Colon (tissue), 2 donors: Measurements from ENCODE around the gene ATP7B.

Source experiments
- FAIRE-seq: peaks from 2 replicates; lab custom pipeline; 2012; peaks lifted over from hg19 to GRCh38; lab: Jason Lieb, UNC
- donor health status: control.
- donor health status: control.

Gene ATP7B

DNA sequence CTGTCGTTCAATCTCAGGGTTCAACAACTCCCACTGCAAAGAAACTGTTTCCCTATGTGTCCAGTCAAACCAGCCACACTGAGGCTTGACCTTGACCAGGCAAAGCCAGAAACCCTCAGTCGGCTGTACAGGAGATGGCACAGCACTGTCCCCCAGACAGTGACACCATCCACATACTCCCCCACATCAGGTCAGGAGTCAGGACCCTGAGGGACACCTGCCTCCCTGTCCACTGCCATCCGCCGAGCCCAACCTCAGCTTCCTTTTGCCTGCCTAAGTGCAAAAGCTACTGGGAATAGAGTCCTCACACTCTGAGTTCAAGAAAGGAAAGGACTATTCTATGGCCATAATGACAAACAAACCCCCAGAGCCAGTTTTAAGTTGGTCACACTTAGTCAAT is 66.8 kb downstream of the ATP7B start:
- FAIRE-seq, result no peak

DNA sequence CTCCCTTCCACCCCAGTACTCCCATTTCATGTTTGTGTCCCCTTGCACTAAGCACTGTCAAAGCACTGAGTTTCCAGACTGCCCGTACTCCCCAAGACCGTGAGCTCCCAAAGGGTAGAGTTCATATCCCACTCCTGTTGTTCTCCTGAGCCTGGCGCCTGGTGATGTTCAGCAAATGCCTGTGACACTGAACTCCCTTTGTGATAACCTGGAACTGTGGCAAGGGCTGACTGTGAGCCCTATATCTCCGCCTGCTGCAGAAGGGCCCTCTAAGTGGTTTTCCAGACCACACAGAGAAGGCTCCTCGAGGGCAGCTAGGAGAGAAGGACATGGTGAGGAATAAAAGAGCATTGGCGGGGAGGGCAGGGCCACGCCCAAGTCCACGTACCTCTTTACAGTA is 67.5 kb downstream of the ATP7B start:
- FAIRE-seq, result no peak

DNA sequence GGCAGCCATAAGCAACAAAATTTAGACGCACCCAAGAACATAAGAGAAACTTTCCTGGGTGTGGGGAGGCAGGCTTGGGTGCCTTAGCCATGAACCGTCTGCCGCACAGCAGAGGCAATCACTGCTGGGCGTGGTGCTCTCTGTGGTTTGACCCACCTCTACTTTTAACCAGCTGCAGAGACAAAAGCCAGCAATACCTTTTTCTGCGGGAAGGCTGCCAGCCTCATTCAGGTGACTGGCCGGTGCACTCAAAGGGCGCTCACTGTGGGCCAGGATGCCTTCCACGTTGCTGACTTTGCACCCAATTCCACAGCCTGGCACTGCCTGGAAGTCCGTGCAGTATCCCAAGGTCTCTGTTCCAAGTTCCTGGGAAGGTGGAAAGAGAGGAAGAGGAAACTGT is 69.1 kb downstream of the ATP7B start:
- FAIRE-seq, result no peak

DNA sequence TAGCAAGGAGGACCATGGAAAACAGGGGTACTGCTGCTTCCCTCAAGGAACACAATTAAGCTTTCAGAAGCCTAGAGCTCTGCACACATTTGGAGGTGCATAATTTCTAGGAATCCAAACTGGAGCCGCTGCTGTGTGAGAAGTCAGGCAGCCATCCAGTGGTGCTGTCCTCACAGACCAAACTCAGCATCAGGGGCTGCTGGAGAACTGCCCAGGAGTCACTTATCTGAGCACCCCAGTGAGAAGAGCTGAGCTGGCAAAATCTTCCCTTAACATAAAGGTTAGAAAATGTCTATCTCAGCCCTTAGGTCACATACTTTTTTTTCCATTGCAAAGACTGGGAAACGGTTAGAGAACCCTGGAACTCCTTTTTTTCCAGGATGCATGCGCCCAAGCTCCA is 72.8 kb downstream of the ATP7B start:
- FAIRE-seq, result no peak

DNA sequence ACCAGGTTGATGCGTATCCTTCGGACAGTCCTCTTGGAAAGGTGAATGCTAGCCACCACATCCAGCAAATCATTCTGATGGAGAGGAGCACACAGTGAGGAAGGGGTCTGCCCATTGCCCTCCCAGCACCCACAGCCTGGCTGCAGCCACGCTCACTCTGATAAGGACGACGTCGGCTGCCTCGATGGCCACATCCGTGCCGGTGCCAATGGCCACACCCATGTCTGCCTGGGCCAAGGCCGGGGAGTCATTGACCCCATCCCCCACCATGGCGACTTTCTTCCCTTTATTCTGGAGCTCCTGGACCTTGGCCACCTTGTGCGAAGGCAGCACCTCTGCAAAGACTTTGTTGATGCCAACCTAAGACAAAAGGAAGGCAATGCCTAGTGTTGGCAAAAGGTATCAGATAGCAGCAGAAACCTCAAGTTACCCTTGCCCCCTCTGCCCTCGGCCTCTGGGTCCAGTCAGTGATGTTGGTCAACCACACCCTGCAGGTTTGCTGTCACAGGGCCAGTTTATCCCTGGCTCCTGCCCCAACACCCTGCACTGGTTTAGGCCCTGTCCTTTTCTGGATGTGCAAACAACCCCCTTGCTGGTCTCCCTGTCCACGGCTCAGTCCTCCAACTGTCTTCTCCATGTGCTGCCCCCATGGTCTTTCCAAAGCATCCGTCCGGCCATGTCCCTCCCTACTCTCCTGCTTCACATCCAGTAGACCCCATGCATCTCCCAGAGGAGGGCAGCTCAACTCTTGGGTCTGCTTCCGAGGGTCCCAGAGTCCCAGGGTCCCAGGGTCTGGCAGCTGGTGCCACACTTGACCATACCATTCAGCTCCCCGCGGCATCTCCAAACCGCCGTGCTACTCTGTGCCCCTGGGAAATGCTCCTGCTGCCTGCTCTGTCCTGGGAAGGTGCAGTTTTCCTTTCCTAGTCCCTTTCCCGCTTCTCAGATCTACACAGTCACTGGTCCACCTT is 73.6 kb downstream of the ATP7B start:
- FAIRE-seq, result no peak

DNA sequence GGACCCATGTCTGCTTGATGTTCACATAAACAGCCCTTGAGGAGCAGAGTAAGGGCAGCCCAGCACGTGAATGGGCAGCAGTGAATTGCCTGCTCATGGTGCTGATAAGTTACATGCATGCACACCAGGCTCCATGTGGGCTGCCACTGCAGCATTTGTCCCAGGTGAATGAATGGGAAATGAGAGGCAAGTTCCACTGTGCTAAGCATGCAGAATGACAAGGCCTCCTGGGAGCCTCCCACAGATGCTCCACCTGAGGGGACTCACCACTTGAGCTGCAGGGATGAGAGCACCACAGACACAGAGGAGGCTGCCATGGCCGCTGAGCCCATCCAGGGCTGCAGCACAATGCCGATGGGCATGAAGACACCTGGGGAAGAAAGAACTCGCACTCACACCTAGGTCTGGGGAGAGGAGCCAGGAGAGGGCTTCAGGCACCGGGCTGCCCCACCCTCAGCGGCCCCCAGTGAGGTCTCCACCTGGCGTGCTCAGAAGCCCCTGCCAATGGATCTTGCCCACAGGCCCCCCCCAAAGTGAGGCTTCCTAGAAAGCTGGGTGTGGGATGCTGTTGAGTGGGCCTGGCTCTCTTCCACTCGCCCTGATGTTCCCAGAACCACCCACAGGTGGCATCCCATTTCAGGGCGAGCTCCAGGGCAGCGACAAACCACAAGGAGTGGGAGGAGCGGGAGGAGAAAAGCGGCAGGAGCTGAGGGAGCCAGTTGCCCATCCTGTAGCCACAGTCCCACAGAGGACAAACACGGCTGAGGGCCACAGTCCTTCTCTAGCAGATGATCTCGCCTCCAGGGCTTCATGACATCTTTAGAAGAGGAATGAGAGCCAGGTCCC is 75.7 kb downstream of the ATP7B start:
- no peak for FAIRE-seq

DNA sequence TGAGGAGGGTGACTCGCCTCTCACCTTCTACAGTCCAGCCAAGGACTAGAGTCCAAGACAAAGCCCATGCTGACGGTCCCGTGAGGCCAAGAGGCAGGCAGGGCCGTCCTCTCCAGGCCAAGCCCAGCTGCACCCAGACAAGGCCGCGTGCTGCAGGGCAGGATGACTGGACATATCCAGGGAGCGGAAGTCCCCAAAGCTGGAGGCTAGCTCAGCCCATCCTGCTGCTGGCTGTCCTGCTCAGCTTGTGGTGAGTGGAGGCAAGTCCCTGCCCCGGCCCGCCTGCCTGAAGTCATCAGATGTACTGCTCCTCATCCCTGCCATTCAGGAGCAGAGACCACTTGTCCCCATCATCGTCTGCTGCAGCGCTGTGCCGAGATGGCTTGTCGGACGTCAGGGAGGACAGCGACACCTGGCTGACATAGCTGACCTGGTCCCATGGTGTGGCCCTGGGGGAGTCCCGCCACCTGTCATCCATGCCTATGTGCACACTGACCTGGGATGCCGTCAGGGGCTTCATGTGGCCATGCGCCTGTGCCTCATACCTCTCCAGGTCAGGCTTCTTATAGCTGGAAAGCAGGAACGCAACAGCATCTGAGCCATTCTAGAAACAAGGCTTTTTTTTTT is 76.7 kb downstream of the ATP7B start:
- FAIRE-seq, result no peak

DNA sequence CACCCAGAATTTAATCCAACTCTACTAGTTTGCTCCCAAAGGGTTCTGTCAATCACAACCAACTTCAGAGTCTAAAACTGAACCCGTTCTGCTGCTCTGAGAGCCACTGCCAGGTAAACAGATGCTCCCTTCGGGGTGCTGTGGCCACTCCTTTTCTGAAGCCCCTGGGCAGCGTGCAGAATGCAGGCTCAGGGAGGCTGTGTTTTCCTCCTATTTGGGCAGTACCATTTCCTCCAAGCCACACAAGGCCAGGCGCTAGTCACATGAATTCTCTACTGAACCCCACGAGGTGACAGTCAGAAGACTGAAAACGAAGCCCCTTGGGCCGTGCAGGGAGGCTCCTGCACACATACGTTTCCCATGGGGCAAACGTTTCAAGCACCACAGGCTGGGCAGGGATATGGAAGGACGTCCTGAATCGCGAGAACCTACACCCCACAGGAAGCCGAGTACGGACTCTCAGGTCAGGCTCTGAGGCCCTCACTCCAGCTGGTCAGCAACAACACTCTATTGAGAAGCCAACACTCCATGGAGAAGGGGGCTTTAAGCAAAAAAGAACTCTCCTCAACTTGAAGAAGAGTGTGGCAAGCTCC is 77.7 kb downstream of the ATP7B start:
- no peak for FAIRE-seq

DNA sequence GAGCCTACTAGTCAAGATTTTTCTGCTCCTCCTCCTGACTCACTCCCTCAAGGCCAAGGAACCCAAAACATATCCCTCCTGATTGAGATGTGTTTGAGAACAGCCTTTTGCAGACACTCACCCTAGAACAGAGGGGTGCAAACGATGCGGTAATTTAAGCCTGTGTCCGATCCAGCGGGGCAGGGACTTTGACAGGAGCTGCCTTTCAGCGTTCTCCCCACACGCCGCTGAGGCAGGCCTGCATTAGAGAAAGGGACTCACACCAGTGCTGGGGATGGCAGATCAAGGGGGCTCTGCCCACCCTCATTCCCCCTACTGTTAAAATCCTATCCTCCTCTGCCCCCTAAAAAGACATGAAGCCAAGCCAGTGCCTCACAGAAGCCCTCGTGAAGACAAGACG is 79.0 kb downstream of the ATP7B start:
- FAIRE-seq, result no peak

DNA sequence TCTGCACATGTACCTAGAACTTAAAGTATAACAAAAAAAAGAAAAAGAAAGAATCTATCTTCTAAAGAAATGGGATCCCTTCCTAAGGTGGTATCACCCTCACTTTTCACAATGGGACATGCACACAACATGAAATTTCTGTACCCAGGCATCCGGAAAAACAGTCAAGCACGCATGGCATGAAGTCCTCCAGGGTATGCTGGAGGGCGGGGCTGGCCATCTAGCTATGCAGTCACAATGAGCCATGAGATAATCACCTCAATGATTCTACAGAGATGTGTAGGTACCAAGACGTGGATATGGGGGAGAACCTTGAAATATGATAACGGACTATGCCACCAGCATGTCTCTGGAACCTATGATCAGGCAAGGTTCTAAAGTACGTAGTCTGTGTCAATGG is 79.6 kb downstream of the ATP7B start:
- FAIRE-seq, result no peak

DNA sequence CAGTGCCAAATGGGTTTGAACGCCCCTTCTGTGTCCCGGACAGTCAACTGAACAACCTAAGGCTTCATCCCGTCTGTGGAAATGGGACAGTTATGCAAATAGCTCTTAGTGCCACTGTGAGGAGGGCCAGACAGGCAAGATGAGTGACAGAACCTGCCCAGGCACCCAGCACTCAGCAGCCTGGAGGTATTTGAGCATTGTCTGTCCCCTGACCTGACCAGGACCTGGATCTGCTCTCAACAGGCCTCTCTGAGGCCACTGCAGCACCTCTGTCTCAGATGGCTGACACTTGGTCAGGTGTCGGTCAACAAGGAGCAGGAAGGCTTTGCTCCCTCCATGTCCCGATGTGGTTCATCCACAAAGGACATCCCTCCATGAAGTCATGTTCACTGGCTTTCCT is 81.6 kb downstream of the ATP7B start:
- no peak for FAIRE-seq

DNA sequence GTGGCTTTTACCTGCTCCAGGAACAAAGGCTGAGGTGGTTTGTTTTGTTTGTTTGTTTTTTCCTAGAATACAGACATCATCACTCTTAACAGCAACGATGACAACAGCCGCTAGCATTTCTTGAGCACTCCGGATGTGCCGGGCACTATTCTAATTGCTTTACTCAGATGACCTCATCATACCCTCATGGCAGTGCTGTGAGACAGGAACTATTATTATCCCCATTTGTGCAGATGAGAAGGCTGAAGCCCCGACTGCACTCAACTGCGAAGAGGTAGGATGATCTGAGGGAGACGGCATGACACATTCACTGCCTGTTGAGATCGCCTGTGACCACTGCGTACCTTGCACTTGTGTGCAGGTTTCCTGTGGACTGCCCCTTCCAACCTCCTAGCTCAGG is 83.0 kb downstream of the ATP7B start:
- FAIRE-seq, result no peak

DNA sequence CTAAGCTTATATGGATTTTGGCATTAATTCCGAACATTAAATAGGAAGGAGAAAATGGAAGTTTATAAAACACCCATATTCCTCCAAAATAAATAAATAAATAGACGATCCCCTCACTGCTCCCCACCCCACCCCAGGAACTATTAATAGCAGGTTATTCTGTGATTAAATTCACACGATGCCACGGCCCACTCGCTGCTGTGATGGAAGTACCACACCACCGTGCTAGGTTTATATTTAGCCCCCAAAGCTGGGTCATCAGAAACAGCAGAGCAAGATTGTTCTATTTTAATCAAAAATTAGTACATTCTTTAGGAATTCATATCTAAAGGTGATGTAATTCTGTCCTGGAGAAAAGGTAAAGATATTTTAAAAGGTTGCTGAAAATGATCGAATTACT is 84.1 kb downstream of the ATP7B start:
- FAIRE-seq, result no peak

DNA sequence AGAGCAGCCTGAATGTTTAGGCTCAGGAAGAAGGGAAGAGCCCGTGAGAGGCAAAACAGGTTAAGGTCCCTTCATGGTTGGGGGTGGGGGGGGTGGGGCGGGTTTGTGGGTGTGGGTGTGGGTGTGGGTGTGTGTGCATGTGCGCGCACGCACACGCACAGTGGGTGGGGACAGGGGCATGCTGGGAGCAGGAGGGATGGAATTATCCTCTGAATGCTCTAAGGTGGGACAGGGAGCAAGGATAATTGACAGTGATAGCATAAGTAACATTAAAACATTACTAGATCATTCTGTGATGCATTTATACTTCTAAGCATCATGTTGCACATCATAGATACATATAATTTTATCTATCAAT is 84.7 kb downstream of the ATP7B start:
- no peak for FAIRE-seq

DNA sequence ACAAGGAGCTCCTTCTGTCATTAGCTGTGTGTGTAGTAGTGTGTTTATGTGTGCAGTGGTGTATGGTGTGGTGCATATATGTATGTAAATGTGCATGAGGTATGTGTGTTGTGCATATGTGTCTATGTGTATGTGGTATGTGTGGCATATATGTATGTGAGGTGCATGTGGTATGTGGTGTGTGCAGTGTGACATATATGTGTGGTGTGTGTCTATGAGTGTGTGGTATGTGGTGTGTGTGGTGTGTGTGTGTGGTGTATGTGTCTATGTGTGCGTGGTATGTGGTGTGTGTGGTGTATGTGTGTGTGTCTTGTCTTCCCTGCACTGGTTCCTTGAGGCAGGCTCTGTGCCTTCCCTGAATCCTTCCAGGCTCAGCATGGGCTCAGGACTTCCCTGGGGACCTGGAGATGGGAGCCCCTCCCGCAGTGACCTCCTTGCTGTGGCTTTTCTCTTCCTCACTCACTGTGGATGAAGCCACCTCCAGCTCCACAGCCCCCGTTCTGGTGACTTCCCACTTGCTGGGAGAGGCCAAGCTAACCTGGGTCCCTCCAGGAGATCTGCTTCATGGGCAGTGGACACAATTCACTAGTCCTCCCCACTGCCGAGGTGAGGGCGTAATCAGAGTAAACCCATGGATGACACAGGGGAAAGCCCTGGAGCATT is 85.3 kb downstream of the ATP7B start:
- no peak for FAIRE-seq

DNA sequence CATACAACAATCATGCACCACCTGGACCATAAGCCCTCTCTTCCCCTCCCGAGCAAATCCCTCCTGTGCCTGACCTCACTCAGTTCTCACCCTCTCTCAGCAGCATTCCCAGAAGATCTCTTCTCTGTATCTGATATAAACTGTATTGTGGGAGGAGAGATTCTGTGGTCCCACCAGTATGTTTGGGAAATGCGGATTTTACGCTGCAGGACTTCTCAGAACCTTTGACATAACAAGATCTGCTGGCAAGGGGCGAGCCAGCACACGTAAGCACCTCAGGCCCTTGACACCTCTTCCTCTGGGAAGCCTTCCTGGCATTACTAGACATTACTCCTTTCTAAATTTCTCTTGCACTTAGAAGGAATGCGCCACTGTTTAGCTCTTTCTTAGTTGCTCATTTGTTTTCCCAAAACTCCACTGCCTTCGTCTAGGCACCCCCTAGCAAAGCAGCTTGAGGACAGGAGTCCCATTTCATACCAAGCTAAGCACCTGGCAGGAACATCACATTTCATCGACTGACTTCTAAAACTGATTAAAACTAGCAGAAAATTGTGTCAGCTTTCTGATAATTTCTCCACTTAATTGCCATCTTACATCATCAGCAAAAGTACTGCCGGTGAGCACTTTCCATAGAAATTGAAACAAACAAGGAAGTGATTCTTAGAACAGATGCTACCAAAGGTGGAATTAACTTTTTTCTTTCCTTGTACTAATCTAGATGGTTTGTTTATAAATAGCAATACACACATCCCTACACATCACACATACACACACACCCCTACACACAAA is 86.3 kb downstream of the ATP7B start:
- FAIRE-seq, result no peak

DNA sequence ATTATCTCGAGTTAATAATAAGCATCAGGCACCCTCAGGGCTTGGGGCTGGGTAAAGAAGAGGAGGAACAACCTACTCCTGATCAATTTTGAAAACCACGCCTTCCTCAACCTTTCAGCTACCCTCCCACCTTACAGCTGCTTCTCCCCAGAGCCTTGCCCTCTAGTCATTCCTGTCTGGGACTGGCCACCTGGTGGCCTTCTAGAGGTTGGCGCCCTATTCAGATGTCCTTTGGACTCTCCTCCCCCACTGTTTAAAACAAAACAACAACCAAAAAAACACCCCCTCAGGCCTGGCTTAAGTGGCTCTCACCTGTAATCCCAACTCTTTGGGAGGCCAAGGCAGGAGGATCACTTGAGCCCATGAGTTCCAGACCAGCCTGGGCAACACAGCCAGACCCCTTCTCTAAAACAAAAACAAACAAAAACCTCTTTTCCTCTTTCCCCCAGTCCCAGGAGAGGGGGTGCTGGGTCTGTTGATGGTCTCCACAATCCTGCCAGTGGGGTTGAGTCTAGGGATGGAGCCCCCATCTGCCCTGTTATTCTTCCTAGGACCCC is 87.2 kb downstream of the ATP7B start:
- no peak for FAIRE-seq

DNA sequence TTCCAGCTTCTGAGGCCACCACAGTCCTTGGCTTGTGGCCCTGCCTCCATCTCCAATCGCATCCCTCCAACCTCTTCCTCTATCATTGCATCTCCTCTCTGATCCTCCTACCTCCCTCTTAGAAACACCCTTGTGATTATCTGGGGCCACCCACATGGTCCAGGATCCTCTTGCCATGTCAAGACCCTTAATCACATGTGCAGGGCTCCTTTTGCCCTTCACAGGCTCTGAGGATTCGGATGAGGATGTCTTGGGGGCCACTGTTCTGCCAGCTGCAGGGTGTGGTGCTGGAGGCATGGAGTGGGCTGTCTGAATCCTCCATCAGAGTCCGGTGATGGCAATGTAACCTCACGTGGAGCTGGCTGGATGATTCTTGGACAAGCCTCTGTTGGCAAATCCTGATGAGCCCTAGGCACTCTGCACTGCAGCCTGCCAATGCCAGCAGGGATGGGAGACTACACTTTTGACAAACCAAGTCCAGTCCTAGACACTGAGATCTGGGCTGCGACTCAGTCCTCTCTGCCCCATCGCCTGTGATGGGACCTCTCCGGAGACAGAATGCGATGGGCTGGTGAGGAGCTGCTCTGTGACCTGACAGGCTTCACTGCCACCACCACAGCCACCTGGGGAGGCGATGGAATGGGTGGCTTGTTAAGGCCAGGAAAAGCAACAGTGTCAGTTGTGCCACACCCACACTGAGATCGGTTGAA is 88.3 kb downstream of the ATP7B start:
- FAIRE-seq, result no peak

DNA sequence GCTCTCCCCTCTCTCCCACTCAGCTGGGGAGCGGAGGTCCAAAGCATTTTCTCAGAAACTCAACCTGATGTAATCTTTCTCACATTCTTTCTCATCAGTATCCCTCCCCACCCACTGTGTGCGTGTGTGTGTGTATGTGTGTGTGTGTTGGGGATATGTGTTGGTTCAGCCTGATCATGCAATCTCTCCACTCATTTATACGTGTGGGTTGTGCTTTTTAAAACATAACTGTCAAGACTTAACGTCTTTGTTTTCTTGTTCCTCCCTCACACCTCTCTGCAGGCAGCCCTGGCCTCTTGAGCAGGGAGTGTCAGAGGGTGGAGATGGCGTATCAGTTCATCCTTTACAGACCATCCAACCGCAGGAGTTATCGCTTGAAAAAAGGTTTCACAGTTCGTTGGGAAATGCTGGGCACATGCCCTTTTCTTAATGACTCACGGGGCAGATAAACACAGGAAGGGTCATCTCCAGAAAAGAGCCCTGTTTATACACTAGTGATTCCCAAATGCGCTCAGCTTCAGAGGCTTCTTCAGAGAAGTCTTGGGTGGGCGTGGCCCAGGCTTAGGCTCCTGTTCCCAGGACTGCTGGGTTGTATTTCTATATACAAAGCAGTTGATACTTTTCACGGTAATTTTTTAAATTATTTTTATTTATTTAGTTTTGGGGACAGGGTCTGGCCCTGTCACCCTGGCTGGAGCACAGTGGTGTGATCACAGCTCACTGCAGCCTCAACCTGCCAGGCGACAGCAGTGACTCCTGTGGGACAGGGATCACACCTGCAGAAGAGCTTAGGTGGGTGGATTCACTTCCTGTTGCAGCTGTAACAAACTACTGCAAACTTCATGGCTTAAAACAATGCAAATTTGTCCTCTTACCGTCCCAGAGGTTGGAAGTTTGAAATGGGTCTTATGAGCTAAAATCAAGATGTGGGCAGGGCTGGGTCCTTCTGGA is 89.2 kb downstream of the ATP7B start:
- no peak for FAIRE-seq
